Liver (tissue), 9 donors: ENCODE data around the gene FBXO2. TPM values are rescaled to one million over a fixed set of nuclear protein-coding genes. Genes with fewer than 3 reads are reported as not detected.

Source experiments
- DNase-seq: peaks from one replicate; pipeline ENCODE4 v3.0.0-alpha.2; 2017; ENCODE audit warnings: low spot score
- H3K27ac ChIP-seq, 2 donors: one replicate each; pipeline ENCODE4 v1.7.0; 2013; ENCODE audit warnings: inconsistent platforms in 2 of 2, low read length in 2 of 2, control low read depth in 1 of 2, low read depth in 1 of 2, mild to moderate bottlenecking in 1 of 2
- H3K27me3 ChIP-seq, 4 donors: one replicate each; pipeline versions ENCODE4 v1.6.1 to v1.7.0; 2013; ENCODE audit warnings: low read length in 3 of 4, inconsistent platforms in 1 of 4, mild to moderate bottlenecking in 1 of 4, moderate library complexity in 1 of 4; ENCODE audit not compliant: control insufficient read depth in 4 of 4, insufficient read depth in 4 of 4
- H3K36me3 ChIP-seq, 4 donors: one replicate each; pipeline versions ENCODE4 v1.6.1 to v1.7.0; 2013; ENCODE audit warnings: low read length in 3 of 4, mild to moderate bottlenecking in 3 of 4, low read depth in 1 of 4, moderate library complexity in 1 of 4; ENCODE audit not compliant: control insufficient read depth in 4 of 4, insufficient read depth in 3 of 4
- H3K4me1 ChIP-seq, 4 donors: one replicate each; pipeline versions ENCODE4 v1.6.1 to v1.7.0; 2013; ENCODE audit warnings: low read length in 3 of 4, mild to moderate bottlenecking in 3 of 4, moderate library complexity in 1 of 4; ENCODE audit not compliant: control insufficient read depth in 4 of 4, insufficient read depth in 4 of 4
- H3K4me3 ChIP-seq, 3 donors: one replicate each; pipeline versions ENCODE4 v1.6.1 to v1.7.0; 2013; ENCODE audit warnings: low read length in 3 of 3, control low read depth in 1 of 3, low read depth in 1 of 3, mild to moderate bottlenecking in 1 of 3
- H3K9ac ChIP-seq, 2 donors: one replicate each; pipeline ENCODE4 v1.7.0; 2013; ENCODE audit warnings: low read length in 2 of 2, mild to moderate bottlenecking in 2 of 2, moderate library complexity in 2 of 2, control low read depth in 1 of 2, low read depth in 1 of 2
- H3K9me3 ChIP-seq, 4 donors: one replicate each; pipeline versions ENCODE4 v1.6.1 to v1.7.0; 2013; ENCODE audit warnings: low read length in 3 of 4; ENCODE audit not compliant: control insufficient read depth in 4 of 4
- ATF3 ChIP-seq: IDR thresholded peaks from 2 replicates; pipeline ENCODE4 v1.6.1; 2016; ENCODE audit warnings: antibody characterized with exemption
- EGR1 ChIP-seq, 2 donors: IDR thresholded peaks; 2 replicates each; pipeline ENCODE4 v1.6.1; 2016 to 2018; ENCODE audit warnings: antibody characterized with exemption in 2 of 2, low read depth in 2 of 2
- FOXA1 ChIP-seq: IDR thresholded peaks from 2 replicates; pipeline ENCODE4 v1.6.1; 2016; ENCODE audit warnings: antibody characterized with exemption
- FOXA2 ChIP-seq: IDR thresholded peaks from 2 replicates; pipeline ENCODE4 v1.6.1; 2016; ENCODE audit warnings: antibody characterized with exemption
- GABPA ChIP-seq, 2 donors: IDR thresholded peaks in 1 of 2; conservative IDR thresholded peaks in 1 of 2; 2 replicates each; pipeline ENCODE4 v1.6.1; 2016; ENCODE audit warnings: antibody characterized with exemption in 2 of 2, mild to moderate bottlenecking in 1 of 2, moderate library complexity in 1 of 2
- HNF4A ChIP-seq, 2 donors: conservative IDR thresholded peaks; 2 replicates each; pipeline ENCODE4 v1.6.1; 2016; ENCODE audit warnings: antibody characterized with exemption in 2 of 2, mild to moderate bottlenecking in 2 of 2
- HNF4G ChIP-seq: IDR thresholded peaks from 2 replicates; pipeline ENCODE4 v1.6.1; 2016; ENCODE audit warnings: antibody characterized with exemption
- JUND ChIP-seq, 2 donors: IDR thresholded peaks; 2 replicates each; pipeline ENCODE4 v1.6.1; 2016; ENCODE audit warnings: antibody characterized with exemption in 2 of 2
- MAX ChIP-seq: IDR thresholded peaks from 2 replicates; pipeline ENCODE4 v1.6.1; 2016; ENCODE audit warnings: antibody characterized with exemption
- NR2F2 ChIP-seq: IDR thresholded peaks from 2 replicates; pipeline ENCODE4 v1.6.1; 2016; ENCODE audit warnings: antibody characterized with exemption
- RAD21 ChIP-seq, 2 donors: IDR thresholded peaks; 2 replicates each; pipeline ENCODE4 v1.6.1; 2016; ENCODE audit warnings: antibody characterized with exemption in 2 of 2, mild to moderate bottlenecking in 2 of 2
- RXRA ChIP-seq, 2 donors: IDR thresholded peaks; 2 replicates each; pipeline ENCODE4 v1.6.1; 2017 to 2018; ENCODE audit warnings: antibody characterized with exemption in 2 of 2, mild to moderate bottlenecking in 1 of 2
- SP1 ChIP-seq: IDR thresholded peaks from 2 replicates; pipeline ENCODE4 v1.6.1; 2018; ENCODE audit warnings: antibody characterized with exemption, mild to moderate bottlenecking
- TAF1 ChIP-seq: conservative IDR thresholded peaks from 2 replicates; pipeline ENCODE4 v1.6.1; 2016; ENCODE audit warnings: antibody characterized with exemption, mild to moderate bottlenecking
- YY1 ChIP-seq: IDR thresholded peaks from 2 replicates; pipeline ENCODE4 v1.6.1; 2016; ENCODE audit warnings: antibody characterized with exemption, mild to moderate bottlenecking
- WGBS: extraction: QIAGEN DNeasy Blood & Tissue Kit; methylation state at CpG from one replicate; pipeline ENCODE4 v1.1.7; 2013; 5-methylcytosine and 5-hydroxymethylcytosine counted together
- polyA plus RNA-seq, 2 donors: library from polyadenylated mRNA; stranded (reverse) in 1 of 2; unstranded in 1 of 2; fragments of 200-250 nt in 1 of 2; fragments of >200 nt in 1 of 2; fragmentation: Nextera tagmentation in 1 of 2; extraction: Ambion mirVana in 1 of 2; gene quantifications; one replicate each; pipeline versions ENCODE4 v1.2.1 to v1.2.3, GENCODE V29; 2013 to 2015
- total RNA-seq, 2 donors: library from RNA; depleted of rRNA; stranded (reverse); fragments of >200 nt; gene quantifications; one replicate each; pipeline ENCODE4 v1.2.3, GENCODE V29; 2014
- TF ChIP-seq, protein P1 (sequence below): fragments of 150-350 bp; IDR thresholded peaks from 2 replicates; pipeline ENCODE4 v1.5.1; 2017; ENCODE audit warnings: improper control_type of control experiment, low read depth, low read length; ENCODE audit not compliant: missing input control
- TF ChIP-seq, protein P2 (sequence below): IDR thresholded peaks from 2 replicates; pipeline ENCODE4 v1.6.1; 2016; ENCODE audit warnings: antibody characterized with exemption, mild to moderate bottlenecking
- TF ChIP-seq, protein P3 (sequence below): IDR thresholded peaks from 2 replicates; pipeline ENCODE4 v1.6.1; 2016; ENCODE audit warnings: antibody characterized with exemption
- donor health status: healthy.
- donor health status: healthy.
- donor health status: healthy.
- donor health status: healthy.
- donor health status: healthy.

Gene FBXO2
- total and polyA plus RNA-seq, 4 donors = 1.7 to 20.9 (median 4.0) TPM

DNA sequence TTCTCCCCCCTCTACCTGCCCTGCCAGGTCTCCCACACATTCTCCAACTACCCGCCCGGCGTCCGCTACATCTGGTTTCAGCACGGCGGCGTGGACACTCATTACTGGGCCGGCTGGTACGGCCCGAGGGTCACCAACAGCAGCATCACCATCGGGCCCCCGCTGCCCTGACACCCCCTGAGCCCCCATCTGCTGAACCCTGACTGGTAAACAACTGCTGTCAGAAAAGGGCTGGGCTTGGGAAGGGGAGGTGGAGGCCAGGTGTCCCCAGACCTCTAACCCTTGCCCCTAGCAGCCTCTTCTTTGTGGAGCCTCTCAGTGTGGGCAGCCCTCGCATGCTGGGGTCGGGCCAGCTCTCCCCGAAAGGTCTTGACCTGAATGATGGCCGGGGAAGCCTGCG lies 6.9 kb upstream of the FBXO2 start:
- DNase-seq = no peak
- 95% methylated on average over 17 of the region's 17 CpGs for WGBS
- TF ChIP-seq MAX (no peak), GABPA (IDR thresholded peaks at IDR 0.05 in 1 of 2, conservative IDR thresholded peaks at IDR 0.05 in 1 of 2) (no peak), YY1 (no peak), HNF4A (conservative IDR thresholded peaks at IDR 0.05) (no peak), JUND (IDR thresholded peaks at IDR 0.05) (no peak), RAD21 (IDR thresholded peaks at IDR 0.05) (no peak), FOXA1 (no peak), SP1 (no peak), FOXA2 (no peak), TAF1 (no peak), EGR1 (IDR thresholded peaks at IDR 0.05; ENCODE audit: low read depth in 2 of 2) (no peak), NR2F2 (no peak), ATF3 (no peak), RXRA (IDR thresholded peaks at IDR 0.05) (no peak), HNF4G (no peak)
- TF ChIP-seq, protein P1, sequence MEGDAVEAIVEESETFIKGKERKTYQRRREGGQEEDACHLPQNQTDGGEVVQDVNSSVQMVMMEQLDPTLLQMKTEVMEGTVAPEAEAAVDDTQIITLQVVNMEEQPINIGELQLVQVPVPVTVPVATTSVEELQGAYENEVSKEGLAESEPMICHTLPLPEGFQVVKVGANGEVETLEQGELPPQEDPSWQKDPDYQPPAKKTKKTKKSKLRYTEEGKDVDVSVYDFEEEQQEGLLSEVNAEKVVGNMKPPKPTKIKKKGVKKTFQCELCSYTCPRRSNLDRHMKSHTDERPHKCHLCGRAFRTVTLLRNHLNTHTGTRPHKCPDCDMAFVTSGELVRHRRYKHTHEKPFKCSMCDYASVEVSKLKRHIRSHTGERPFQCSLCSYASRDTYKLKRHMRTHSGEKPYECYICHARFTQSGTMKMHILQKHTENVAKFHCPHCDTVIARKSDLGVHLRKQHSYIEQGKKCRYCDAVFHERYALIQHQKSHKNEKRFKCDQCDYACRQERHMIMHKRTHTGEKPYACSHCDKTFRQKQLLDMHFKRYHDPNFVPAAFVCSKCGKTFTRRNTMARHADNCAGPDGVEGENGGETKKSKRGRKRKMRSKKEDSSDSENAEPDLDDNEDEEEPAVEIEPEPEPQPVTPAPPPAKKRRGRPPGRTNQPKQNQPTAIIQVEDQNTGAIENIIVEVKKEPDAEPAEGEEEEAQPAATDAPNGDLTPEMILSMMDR = no peak
- TF ChIP-seq, protein P2, sequence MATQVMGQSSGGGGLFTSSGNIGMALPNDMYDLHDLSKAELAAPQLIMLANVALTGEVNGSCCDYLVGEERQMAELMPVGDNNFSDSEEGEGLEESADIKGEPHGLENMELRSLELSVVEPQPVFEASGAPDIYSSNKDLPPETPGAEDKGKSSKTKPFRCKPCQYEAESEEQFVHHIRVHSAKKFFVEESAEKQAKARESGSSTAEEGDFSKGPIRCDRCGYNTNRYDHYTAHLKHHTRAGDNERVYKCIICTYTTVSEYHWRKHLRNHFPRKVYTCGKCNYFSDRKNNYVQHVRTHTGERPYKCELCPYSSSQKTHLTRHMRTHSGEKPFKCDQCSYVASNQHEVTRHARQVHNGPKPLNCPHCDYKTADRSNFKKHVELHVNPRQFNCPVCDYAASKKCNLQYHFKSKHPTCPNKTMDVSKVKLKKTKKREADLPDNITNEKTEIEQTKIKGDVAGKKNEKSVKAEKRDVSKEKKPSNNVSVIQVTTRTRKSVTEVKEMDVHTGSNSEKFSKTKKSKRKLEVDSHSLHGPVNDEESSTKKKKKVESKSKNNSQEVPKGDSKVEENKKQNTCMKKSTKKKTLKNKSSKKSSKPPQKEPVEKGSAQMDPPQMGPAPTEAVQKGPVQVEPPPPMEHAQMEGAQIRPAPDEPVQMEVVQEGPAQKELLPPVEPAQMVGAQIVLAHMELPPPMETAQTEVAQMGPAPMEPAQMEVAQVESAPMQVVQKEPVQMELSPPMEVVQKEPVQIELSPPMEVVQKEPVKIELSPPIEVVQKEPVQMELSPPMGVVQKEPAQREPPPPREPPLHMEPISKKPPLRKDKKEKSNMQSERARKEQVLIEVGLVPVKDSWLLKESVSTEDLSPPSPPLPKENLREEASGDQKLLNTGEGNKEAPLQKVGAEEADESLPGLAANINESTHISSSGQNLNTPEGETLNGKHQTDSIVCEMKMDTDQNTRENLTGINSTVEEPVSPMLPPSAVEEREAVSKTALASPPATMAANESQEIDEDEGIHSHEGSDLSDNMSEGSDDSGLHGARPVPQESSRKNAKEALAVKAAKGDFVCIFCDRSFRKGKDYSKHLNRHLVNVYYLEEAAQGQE = no peak
- TF ChIP-seq, protein P3, sequence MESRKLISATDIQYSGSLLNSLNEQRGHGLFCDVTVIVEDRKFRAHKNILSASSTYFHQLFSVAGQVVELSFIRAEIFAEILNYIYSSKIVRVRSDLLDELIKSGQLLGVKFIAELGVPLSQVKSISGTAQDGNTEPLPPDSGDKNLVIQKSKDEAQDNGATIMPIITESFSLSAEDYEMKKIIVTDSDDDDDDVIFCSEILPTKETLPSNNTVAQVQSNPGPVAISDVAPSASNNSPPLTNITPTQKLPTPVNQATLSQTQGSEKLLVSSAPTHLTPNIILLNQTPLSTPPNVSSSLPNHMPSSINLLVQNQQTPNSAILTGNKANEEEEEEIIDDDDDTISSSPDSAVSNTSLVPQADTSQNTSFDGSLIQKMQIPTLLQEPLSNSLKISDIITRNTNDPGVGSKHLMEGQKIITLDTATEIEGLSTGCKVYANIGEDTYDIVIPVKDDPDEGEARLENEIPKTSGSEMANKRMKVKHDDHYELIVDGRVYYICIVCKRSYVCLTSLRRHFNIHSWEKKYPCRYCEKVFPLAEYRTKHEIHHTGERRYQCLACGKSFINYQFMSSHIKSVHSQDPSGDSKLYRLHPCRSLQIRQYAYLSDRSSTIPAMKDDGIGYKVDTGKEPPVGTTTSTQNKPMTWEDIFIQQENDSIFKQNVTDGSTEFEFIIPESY = no peak

More for the DNA sequence above, 6.9 kb upstream of the FBXO2 start:
- H3K9ac ChIP-seq = no peak overlapping the region
- H3K36me3 ChIP-seq = peaks cover 0 to 5% (median 1%) of the 10 kb centered on the region in 4 donors
- H3K4me1 ChIP-seq = peaks cover 0 to 3% (median 1%) of the 10 kb centered on the region in 4 donors
- no peak overlapping the region for H3K27ac ChIP-seq
- no peak overlapping the region for H3K4me3 ChIP-seq
- no peaks in the 10 kb centered on the region for H3K9me3 ChIP-seq
- H3K27me3 ChIP-seq = no peaks in the 10 kb centered on the region
